WTC11 (cell line): ENCODE results near the gene SORL1. TPM values are rescaled to one million over a fixed set of nuclear protein-coding genes. Genes with fewer than 3 reads are reported as not detected.
A peak's percentile ranks its signal among the peaks of the same experiment; 100 is the strongest.

Experiments
- ATAC-seq: fragments of 200-7000 bp; cut with Tn5 transposase; 2 replicates; pipeline ENCODE4 v1.10.0; 2021; ENCODE audit warnings: mild to moderate bottlenecking, moderate library complexity
- CTCF ChIA-PET: fragments of 300-600 bp; sonication (Branson Sonifier 250); formaldehyde crosslinking; loops from one replicate; lab custom pipeline; 2021; ENCODE audit warnings: antibody characterized with exemption; lab: Charles Lee
- POLR2A ChIA-PET: fragments of 350-600 bp; sonication (Branson Sonifier 250); formaldehyde crosslinking; loops from one replicate; lab custom pipeline; 2021; ENCODE audit warnings: antibody characterized with exemption; lab: Charles Lee
- DNase-seq: peaks from one replicate; pipeline ENCODE4 v3.0.0; 2021; ENCODE audit warnings: low spot score
- H3K27ac Mint-ChIP-seq: 2 replicates; pipeline ENCODE4 v1.8.0; 2021; ENCODE audit warnings: mixed read lengths
- H3K27me3 Mint-ChIP-seq: 2 replicates; pipeline ENCODE4 v1.8.0; 2021; ENCODE audit warnings: low read depth, mild to moderate bottlenecking, moderate library complexity, mixed read lengths
- H3K36me3 Mint-ChIP-seq: 2 replicates; pipeline ENCODE4 v1.8.0; 2021; ENCODE audit warnings: mixed read lengths
- H3K4me1 Mint-ChIP-seq: 2 replicates; pipeline ENCODE4 v1.8.0; 2022; ENCODE audit warnings: mixed read lengths
- H3K4me3 Mint-ChIP-seq: 2 replicates; pipeline ENCODE4 v1.8.0; 2021; ENCODE audit warnings: mild to moderate bottlenecking, moderate library complexity, mixed read lengths
- H3K9me3 Mint-ChIP-seq: 2 replicates; pipeline ENCODE4 v1.8.0; 2021; ENCODE audit warnings: mixed read lengths
- CBFB ChIP-seq: sonication (generic); formaldehyde crosslinking; IDR thresholded peaks from 2 replicates; pipeline ENCODE4 v1.8.1; 2022; ENCODE audit warnings: mild to moderate bottlenecking, low read depth, missing genetic modification reagents
- CREB1 ChIP-seq: sonication (generic); formaldehyde crosslinking; IDR thresholded peaks from 2 replicates; pipeline ENCODE4 v1.8.0; 2023; ENCODE audit warnings: mild to moderate bottlenecking, missing genetic modification reagents
- E2F4 ChIP-seq: sonication (generic); formaldehyde crosslinking; IDR thresholded peaks from 2 replicates; pipeline ENCODE4 v1.8.1; 2022; ENCODE audit warnings: low read depth, mild to moderate bottlenecking, moderate library complexity, missing genetic modification reagents, borderline replicate concordance
- ELF4 ChIP-seq: sonication (generic); formaldehyde crosslinking; IDR thresholded peaks from 2 replicates; pipeline ENCODE4 v1.8.1; 2022; ENCODE audit warnings: low read depth, mild to moderate bottlenecking, moderate library complexity, missing genetic modification reagents
- FOXJ3 ChIP-seq: sonication (generic); formaldehyde crosslinking; IDR thresholded peaks from 2 replicates; pipeline ENCODE4 v1.9.0; 2021; ENCODE audit warnings: missing genetic modification reagents, mild to moderate bottlenecking, borderline replicate concordance
- FOXK1 ChIP-seq: sonication (generic); formaldehyde crosslinking; IDR thresholded peaks from 2 replicates; pipeline ENCODE4 v1.8.0; 2022; ENCODE audit warnings: mild to moderate bottlenecking, moderate library complexity, missing genetic modification reagents
- GRHL2 ChIP-seq: fragments of 250-450 bp; sonication (Bioruptor Pico); IDR thresholded peaks from 2 replicates; pipeline ENCODE4 v1.8.0; 2022; ENCODE audit warnings: mild to moderate bottlenecking, moderate library complexity; ENCODE audit not compliant: insufficient replicate concordance, severe bottlenecking
- GTF2I ChIP-seq: fragments of 250-450 bp; sonication (Bioruptor Pico); conservative IDR thresholded peaks from 2 replicates; pipeline ENCODE4 v1.4.0; 2021; ENCODE audit warnings: mild to moderate bottlenecking
- IRF2 ChIP-seq: sonication (generic); formaldehyde crosslinking; IDR thresholded peaks from 2 replicates; pipeline ENCODE4 v1.8.0; 2022; ENCODE audit warnings: low read depth, missing genetic modification reagents, borderline replicate concordance
- JUN ChIP-seq: sonication (generic); formaldehyde crosslinking; IDR thresholded peaks from 2 replicates; pipeline ENCODE4 v1.8.0; 2023; ENCODE audit warnings: mild to moderate bottlenecking, missing genetic modification reagents
- KAT7 ChIP-seq: sonication (generic); formaldehyde crosslinking; IDR thresholded peaks from 2 replicates; pipeline ENCODE4 v1.8.1; 2023; ENCODE audit warnings: missing genetic modification reagents, mild to moderate bottlenecking, borderline replicate concordance
- MXD4 ChIP-seq: fragments of 250-450 bp; sonication (Bioruptor Pico); IDR thresholded peaks from 2 replicates; pipeline ENCODE4 v1.8.0; 2021; ENCODE audit warnings: mild to moderate bottlenecking, moderate library complexity, borderline replicate concordance
- MYBL2 ChIP-seq: sonication (generic); formaldehyde crosslinking; IDR thresholded peaks from 2 replicates; pipeline ENCODE4 v1.8.1; 2023; ENCODE audit warnings: mild to moderate bottlenecking, moderate library complexity, missing genetic modification reagents
- RELA ChIP-seq: sonication (generic); formaldehyde crosslinking; IDR thresholded peaks from 2 replicates; pipeline ENCODE4 v1.8.1; 2022; ENCODE audit warnings: missing genetic modification reagents, mild to moderate bottlenecking, borderline replicate concordance
- SOX15 ChIP-seq: fragments of 250-450 bp; sonication (Bioruptor Pico); IDR thresholded peaks from 2 replicates; pipeline ENCODE4 v1.9.0; 2021; ENCODE audit warnings: mild to moderate bottlenecking
- TEAD4 ChIP-seq: sonication (generic); formaldehyde crosslinking; IDR thresholded peaks from 2 replicates; pipeline ENCODE4 v1.8.0; 2022; ENCODE audit warnings: mild to moderate bottlenecking, missing genetic modification reagents
- USF1 ChIP-seq: sonication (generic); formaldehyde crosslinking; IDR thresholded peaks from 2 replicates; pipeline ENCODE4 v1.8.0; 2022; ENCODE audit warnings: mild to moderate bottlenecking, missing genetic modification reagents
- ZMAT4 ChIP-seq: fragments of 250-450 bp; sonication (Bioruptor Pico); IDR thresholded peaks from 2 replicates; pipeline ENCODE4 v1.9.0; 2021; ENCODE audit warnings: mild to moderate bottlenecking
- ZNF138 ChIP-seq: sonication (generic); formaldehyde crosslinking; conservative IDR thresholded peaks from 2 replicates; pipeline ENCODE4 v1.8.1; 2022; ENCODE audit warnings: mild to moderate bottlenecking, moderate library complexity, missing genetic modification reagents
- ZNF232 ChIP-seq: sonication (generic); formaldehyde crosslinking; IDR thresholded peaks from 2 replicates; pipeline ENCODE4 v1.8.0; 2022; ENCODE audit warnings: mild to moderate bottlenecking, missing genetic modification reagents
- ZNF317 ChIP-seq: sonication (generic); formaldehyde crosslinking; IDR thresholded peaks from 2 replicates; pipeline ENCODE4 v1.8.1; 2023; ENCODE audit warnings: low read depth, mild to moderate bottlenecking, moderate library complexity, missing genetic modification reagents, borderline replicate concordance
- total RNA-seq: library from RNA; stranded (reverse); gene quantifications from 3 replicates; pipeline ENCODE4 v1.2.3, GENCODE V29; 2021
- TF ChIP-seq, protein P1 (sequence below): sonication (generic); formaldehyde crosslinking; IDR thresholded peaks from 2 replicates; pipeline ENCODE4 v1.8.0; 2022; ENCODE audit warnings: mild to moderate bottlenecking, missing genetic modification reagents
- TF ChIP-seq, protein P2 (sequence below): sonication (generic); formaldehyde crosslinking; IDR thresholded peaks from 2 replicates; pipeline ENCODE4 v1.8.0; 2023; ENCODE audit warnings: mild to moderate bottlenecking, missing genetic modification reagents
- TF ChIP-seq, protein P3 (sequence below): sonication (generic); formaldehyde crosslinking; IDR thresholded peaks from 2 replicates; pipeline ENCODE4 v1.8.1; 2022; ENCODE audit warnings: low read depth, missing genetic modification reagents, borderline replicate concordance
- TF ChIP-seq, protein P4 (sequence below): sonication (generic); formaldehyde crosslinking; IDR thresholded peaks from 2 replicates; pipeline ENCODE4 v1.8.1; 2023; ENCODE audit warnings: mild to moderate bottlenecking, moderate library complexity, missing genetic modification reagents

Gene SORL1
- total RNA-seq, 1 experiment from 2014 or later: 87.1 TPM

DNA sequence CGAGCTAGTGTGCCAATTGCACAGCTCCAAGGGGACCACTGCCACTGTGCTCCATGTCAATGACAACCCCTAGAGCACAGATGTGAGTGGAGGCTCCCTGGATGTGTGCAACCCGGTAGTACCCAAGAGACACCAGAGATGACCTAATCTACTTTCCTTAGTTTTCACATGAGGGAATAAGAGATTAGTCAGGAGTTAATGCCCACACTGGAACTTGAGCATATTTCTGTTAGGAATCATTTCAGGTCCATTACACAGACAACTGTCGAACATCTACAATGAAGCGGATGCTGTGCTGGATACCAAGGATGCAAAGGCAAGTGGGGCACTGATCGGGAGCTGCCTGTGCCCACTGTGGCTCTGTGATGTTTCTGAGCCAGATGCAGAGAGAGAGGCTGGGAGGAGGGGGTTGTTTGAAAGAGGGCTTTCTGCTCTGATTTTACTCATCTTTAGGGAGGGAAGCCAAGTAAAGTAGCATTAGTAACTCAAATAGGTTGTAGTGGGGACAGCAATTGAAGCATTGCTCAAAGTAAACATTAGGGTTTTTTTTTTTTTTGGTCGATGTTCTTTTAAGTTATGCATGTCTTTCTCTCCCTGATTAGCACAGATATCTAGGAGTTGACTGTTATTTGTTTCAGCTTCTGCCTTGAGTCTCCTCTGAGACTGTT, 83.1 kb downstream of the SORL1 start:
- Mint-ChIP-seq H3K27me3 (no peaks in the 10 kb centered on the region), H3K4me1 (peaks cover 7% of the 10 kb centered on the region)
- no peak for DNase-seq
- TF ChIP-seq USF1 (CRISPR knock-in tag): no peak
- TF ChIP-seq RELA: no peak
- TF ChIP-seq CREB1 (CRISPR knock-in tag): no peak
- no peak for TF ChIP-seq ZNF138 (CRISPR knock-in tag)
- no peak for TF ChIP-seq GRHL2 (CRISPR knock-in tag)
- TF ChIP-seq, protein P1, sequence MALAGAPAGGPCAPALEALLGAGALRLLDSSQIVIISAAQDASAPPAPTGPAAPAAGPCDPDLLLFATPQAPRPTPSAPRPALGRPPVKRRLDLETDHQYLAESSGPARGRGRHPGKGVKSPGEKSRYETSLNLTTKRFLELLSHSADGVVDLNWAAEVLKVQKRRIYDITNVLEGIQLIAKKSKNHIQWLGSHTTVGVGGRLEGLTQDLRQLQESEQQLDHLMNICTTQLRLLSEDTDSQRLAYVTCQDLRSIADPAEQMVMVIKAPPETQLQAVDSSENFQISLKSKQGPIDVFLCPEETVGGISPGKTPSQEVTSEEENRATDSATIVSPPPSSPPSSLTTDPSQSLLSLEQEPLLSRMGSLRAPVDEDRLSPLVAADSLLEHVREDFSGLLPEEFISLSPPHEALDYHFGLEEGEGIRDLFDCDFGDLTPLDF (CRISPR knock-in tag): no peak
- TF ChIP-seq MYBL2 (CRISPR knock-in tag): no peak
- no peak for TF ChIP-seq TEAD4
- TF ChIP-seq, protein P2, sequence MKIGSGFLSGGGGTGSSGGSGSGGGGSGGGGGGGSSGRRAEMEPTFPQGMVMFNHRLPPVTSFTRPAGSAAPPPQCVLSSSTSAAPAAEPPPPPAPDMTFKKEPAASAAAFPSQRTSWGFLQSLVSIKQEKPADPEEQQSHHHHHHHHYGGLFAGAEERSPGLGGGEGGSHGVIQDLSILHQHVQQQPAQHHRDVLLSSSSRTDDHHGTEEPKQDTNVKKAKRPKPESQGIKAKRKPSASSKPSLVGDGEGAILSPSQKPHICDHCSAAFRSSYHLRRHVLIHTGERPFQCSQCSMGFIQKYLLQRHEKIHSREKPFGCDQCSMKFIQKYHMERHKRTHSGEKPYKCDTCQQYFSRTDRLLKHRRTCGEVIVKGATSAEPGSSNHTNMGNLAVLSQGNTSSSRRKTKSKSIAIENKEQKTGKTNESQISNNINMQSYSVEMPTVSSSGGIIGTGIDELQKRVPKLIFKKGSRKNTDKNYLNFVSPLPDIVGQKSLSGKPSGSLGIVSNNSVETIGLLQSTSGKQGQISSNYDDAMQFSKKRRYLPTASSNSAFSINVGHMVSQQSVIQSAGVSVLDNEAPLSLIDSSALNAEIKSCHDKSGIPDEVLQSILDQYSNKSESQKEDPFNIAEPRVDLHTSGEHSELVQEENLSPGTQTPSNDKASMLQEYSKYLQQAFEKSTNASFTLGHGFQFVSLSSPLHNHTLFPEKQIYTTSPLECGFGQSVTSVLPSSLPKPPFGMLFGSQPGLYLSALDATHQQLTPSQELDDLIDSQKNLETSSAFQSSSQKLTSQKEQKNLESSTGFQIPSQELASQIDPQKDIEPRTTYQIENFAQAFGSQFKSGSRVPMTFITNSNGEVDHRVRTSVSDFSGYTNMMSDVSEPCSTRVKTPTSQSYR (CRISPR knock-in tag): no peak
- no peak for TF ChIP-seq GTF2I
- TF ChIP-seq, protein P3, sequence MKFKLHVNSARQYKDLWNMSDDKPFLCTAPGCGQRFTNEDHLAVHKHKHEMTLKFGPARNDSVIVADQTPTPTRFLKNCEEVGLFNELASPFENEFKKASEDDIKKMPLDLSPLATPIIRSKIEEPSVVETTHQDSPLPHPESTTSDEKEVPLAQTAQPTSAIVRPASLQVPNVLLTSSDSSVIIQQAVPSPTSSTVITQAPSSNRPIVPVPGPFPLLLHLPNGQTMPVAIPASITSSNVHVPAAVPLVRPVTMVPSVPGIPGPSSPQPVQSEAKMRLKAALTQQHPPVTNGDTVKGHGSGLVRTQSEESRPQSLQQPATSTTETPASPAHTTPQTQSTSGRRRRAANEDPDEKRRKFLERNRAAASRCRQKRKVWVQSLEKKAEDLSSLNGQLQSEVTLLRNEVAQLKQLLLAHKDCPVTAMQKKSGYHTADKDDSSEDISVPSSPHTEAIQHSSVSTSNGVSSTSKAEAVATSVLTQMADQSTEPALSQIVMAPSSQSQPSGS (CRISPR knock-in tag): no peak
- TF ChIP-seq JUN: no peak
- no peak for TF ChIP-seq MXD4 (CRISPR knock-in tag)
- no peak for TF ChIP-seq ZMAT4 (CRISPR knock-in tag)
- TF ChIP-seq ZNF232 (CRISPR knock-in tag): no peak
- no peak for TF ChIP-seq FOXJ3 (CRISPR knock-in tag)
- TF ChIP-seq KAT7: no peak
- no peak for TF ChIP-seq CBFB
- TF ChIP-seq IRF2: no peak
- TF ChIP-seq, all 79 proteins: peak for 0
- CTCF ChIA-PET: no interaction called here
- Mint-ChIP-seq H3K9me3 (peaks cover 5% of the 10 kb centered on the region), H3K4me3 (no peak overlapping the region), H3K27ac (0 out of 2 replicates have a peak overlapping the region, but pooled peaks have one; percentile 32), H3K36me3 (peaks cover 39% of the 10 kb centered on the region)
- ATAC-seq: no peak
- POLR2A ChIA-PET: no interaction called here

DNA sequence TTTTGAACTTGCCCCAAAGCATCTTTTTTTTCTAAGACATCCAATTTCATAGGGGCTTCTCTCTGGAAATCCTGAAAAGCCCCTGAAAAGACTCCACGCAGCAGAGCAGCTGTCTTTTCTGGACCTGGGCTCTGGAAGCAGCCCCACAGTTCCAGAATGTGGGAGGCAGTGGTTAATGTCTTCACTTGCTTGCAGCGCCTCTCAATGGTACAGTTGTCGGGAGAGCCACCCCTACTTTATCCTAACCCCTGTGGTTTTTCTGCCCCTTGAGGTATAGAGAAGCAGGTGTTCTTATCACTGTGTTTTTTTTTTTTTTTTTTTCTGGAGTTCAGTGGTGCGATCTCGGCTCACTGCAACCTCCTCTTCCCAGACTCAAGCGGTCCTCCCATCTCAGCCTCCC, 84.0 kb downstream of the SORL1 start:
- H3K27me3 Mint-ChIP-seq: no peaks in the 10 kb centered on the region
- no peak overlapping the region for H3K27ac Mint-ChIP-seq
- CTCF ChIA-PET: no interaction called here
- POLR2A ChIA-PET: no interaction called here
- DNase-seq: no peak
- H3K9me3 Mint-ChIP-seq: no peaks in the 10 kb centered on the region
- peaks cover 7% of the 10 kb centered on the region for H3K4me1 Mint-ChIP-seq
- H3K4me3 Mint-ChIP-seq: no peak overlapping the region
- H3K36me3 Mint-ChIP-seq: peaks cover 32% of the 10 kb centered on the region
- ATAC-seq: peak; percentile 58; the same call in 1 of the 2 replicates
- TF ChIP-seq MXD4 (CRISPR knock-in tag): no peak
- TF ChIP-seq, protein P4, sequence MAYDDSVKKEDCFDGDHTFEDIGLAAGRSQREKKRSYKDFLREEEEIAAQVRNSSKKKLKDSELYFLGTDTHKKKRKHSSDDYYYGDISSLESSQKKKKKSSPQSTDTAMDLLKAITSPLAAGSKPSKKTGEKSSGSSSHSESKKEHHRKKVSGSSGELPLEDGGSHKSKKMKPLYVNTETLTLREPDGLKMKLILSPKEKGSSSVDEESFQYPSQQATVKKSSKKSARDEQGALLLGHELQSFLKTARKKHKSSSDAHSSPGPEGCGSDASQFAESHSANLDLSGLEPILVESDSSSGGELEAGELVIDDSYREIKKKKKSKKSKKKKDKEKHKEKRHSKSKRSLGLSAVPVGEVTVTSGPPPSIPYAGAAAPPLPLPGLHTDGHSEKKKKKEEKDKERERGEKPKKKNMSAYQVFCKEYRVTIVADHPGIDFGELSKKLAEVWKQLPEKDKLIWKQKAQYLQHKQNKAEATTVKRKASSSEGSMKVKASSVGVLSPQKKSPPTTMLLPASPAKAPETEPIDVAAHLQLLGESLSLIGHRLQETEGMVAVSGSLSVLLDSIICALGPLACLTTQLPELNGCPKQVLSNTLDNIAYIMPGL (CRISPR knock-in tag): no peak
- TF ChIP-seq ELF4: no peak
- no peak for TF ChIP-seq IRF2
- TF ChIP-seq ZNF138 (CRISPR knock-in tag): no peak
- no peak for TF ChIP-seq ZNF317 (CRISPR knock-in tag)
- no peak for TF ChIP-seq FOXJ3 (CRISPR knock-in tag)
- no peak for TF ChIP-seq FOXK1 (CRISPR knock-in tag)
- TF ChIP-seq SOX15: no peak
- no peak for TF ChIP-seq CREB1 (CRISPR knock-in tag)
- no peak for TF ChIP-seq CBFB
- TF ChIP-seq E2F4 (CRISPR knock-in tag): no peak
